ENCODE results near the gene TTN. TPM values are rescaled to one million over a fixed set of nuclear protein-coding genes. Genes with fewer than 3 reads are reported as not detected.

The TTN gene
- total RNA-seq, 2 experiments from 2014 or later = 0.02 to 0.19 TPM

DNA sequence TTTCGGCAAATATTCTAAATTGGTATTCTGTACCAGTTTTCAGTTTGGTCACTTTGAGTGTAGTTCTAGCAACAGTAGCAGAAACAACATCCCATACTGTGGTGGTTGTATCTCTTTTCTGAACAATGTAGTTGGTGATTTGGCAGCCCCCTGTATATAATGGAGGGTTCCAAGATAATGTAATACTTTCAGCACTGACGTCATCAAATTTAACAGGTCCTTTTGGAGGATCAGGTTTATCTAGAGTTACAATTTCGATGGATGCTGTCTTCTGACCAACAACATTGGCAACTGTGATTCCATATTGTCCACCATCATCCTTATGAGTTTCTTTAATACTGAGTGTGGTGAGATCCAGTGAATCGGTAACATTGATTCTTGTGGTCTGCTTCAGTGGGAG, 239.0 kb downstream of the TTN start:
- intact Hi-C loops (cut with micrococcal nuclease; ENCODE audit: unreplicated experiment) = no loop called here
- H3K27ac ChIP-seq (ENCODE audit: low read depth, low read length, poor library complexity, severe bottlenecking) = no peak overlapping the region
- H4K20me1 ChIP-seq (ENCODE audit: insufficient read depth, low read length) = no peaks in the 10 kb centered on the region
- H3K9me2 ChIP-seq (ENCODE audit: insufficient read depth, low read length) = no peaks in the 10 kb centered on the region
- no peak overlapping the region for H3K4me2 ChIP-seq (ENCODE audit: low read length)
- no peak overlapping the region for H3K4me3 ChIP-seq (ENCODE audit: low read depth, low read length, poor library complexity, severe bottlenecking)
- H3K36me3 ChIP-seq (ENCODE audit: insufficient read depth, low read length) = no peaks in the 10 kb centered on the region
- no peaks in the 10 kb centered on the region for H3K79me2 ChIP-seq (ENCODE audit: insufficient read depth, low read depth, low read length)
- H3K4me1 ChIP-seq (ENCODE audit: insufficient read depth, low read length, poor library complexity, severe bottlenecking) = no peaks in the 10 kb centered on the region
- no TSS peak for BruUV-seq (replicated peaks)
- no peak for DNase-seq (ENCODE audit: low spot score)
- ChIA-PET POLR2A (interaction anchor here (1.4 kb wide), 1 partner anchor 15 kb away, joined by 4 read pairs; no protein-coding TSS in a partner anchor), CTCF (ENCODE audit: unreplicated experiment) (no interaction called here)
- H2AFZ ChIP-seq (ENCODE audit: low read length) = no peak overlapping the region
- H3K9me3 ChIP-seq (ENCODE audit: low read length) = no peaks in the 10 kb centered on the region
- TF ChIP-seq EZH2phosphoT487 (IDR thresholded peaks at IDR 0.05; ENCODE audit: borderline replicate concordance, low read depth, low read length) (no peak), CTCF (conservative IDR thresholded peaks at IDR 0.05; ENCODE audit: low read length) (no peak)

DNA sequence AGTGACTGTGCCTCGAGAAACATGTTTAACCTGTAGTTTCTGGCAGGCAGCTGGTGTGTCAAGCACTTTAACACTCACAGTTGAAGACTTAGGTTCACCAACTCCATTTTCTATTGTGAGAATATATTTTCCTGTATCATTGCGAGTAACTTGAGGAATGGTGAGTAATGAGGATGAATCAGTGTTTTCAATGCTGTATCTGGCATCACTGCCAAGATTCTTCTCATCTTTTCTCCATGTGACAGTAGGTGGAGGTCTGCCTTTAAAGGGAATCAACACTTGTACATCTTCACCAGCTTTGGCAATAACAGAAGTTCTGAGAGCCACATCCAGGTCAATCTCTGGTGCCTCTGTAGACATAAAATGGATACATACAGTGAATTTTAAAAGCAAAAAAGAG, 254.2 kb downstream of the TTN start:
- TF ChIP-seq EZH2phosphoT487 (IDR thresholded peaks at IDR 0.05; ENCODE audit: borderline replicate concordance, low read depth, low read length) = no peak
- TF ChIP-seq CTCF (conservative IDR thresholded peaks at IDR 0.05; ENCODE audit: low read length) = no peak
- H3K4me3 ChIP-seq (ENCODE audit: low read depth, low read length, poor library complexity, severe bottlenecking) = no peak overlapping the region
- H3K27ac ChIP-seq (ENCODE audit: low read depth, low read length, poor library complexity, severe bottlenecking) = no peak overlapping the region
- ChIA-PET POLR2A (no interaction called here), CTCF (ENCODE audit: unreplicated experiment) (no interaction called here)
- H2AFZ ChIP-seq (ENCODE audit: low read length) = no peak overlapping the region
- BruUV-seq (replicated peaks) = no TSS peak
- DNase-seq (ENCODE audit: low spot score) = no peak
- intact Hi-C loops (cut with micrococcal nuclease; ENCODE audit: unreplicated experiment) = no loop called here
- no peaks in the 10 kb centered on the region for H3K79me2 ChIP-seq (ENCODE audit: insufficient read depth, low read depth, low read length)
- no peaks in the 10 kb centered on the region for H3K4me1 ChIP-seq (ENCODE audit: insufficient read depth, low read length, poor library complexity, severe bottlenecking)
- no peaks in the 10 kb centered on the region for H3K36me3 ChIP-seq (ENCODE audit: insufficient read depth, low read length)
- no peaks in the 10 kb centered on the region for H3K9me3 ChIP-seq (ENCODE audit: low read length)
- no peaks in the 10 kb centered on the region for H4K20me1 ChIP-seq (ENCODE audit: insufficient read depth, low read length)
- no peaks in the 10 kb centered on the region for H3K9me2 ChIP-seq (ENCODE audit: insufficient read depth, low read length)
- no peak overlapping the region for H3K4me2 ChIP-seq (ENCODE audit: low read length)

- Histone ChIP-seq H3K4me2 (ENCODE audit: low read length) (no peak overlapping the region), H2AFZ (ENCODE audit: low read length) (no peak overlapping the region), H4K20me1 (ENCODE audit: insufficient read depth, low read length) (no peaks in the 10 kb centered on the region), H3K4me3 (ENCODE audit: low read depth, low read length, poor library complexity, severe bottlenecking) (no peak overlapping the region), H3K9me3 (ENCODE audit: low read length) (no peaks in the 10 kb centered on the region), H3K4me1 (ENCODE audit: insufficient read depth, low read length, poor library complexity, severe bottlenecking) (no peaks in the 10 kb centered on the region), H3K9me2 (ENCODE audit: insufficient read depth, low read length) (no peaks in the 10 kb centered on the region), H3K36me3 (ENCODE audit: insufficient read depth, low read length) (no peaks in the 10 kb centered on the region), H3K27ac (ENCODE audit: low read depth, low read length, poor library complexity, severe bottlenecking) (no peak overlapping the region), H3K79me2 (ENCODE audit: insufficient read depth, low read depth, low read length) (no peaks in the 10 kb centered on the region)
- CTCF ChIA-PET (ENCODE audit: unreplicated experiment) = no interaction called here
- DNase-seq (ENCODE audit: low spot score) = no peak
- intact Hi-C loops (cut with micrococcal nuclease; ENCODE audit: unreplicated experiment) = no loop called here
- TF ChIP-seq EZH2phosphoT487 (IDR thresholded peaks at IDR 0.05; ENCODE audit: borderline replicate concordance, low read depth, low read length) = no peak
- no peak for TF ChIP-seq CTCF (conservative IDR thresholded peaks at IDR 0.05; ENCODE audit: low read length)
- POLR2A ChIA-PET = no interaction called here
- no TSS peak for BruUV-seq (replicated peaks)
These were observed 256.9 kb downstream of the TTN start for GRCh38 chr2:178550352-178550751.
